ENCODE data around the gene SMCO3. TPM values are rescaled to one million over a fixed set of nuclear protein-coding genes. Genes with fewer than 3 reads are reported as not detected.
A peak's percentile ranks its signal among the peaks of the same experiment; 100 is the strongest.

Gene SMCO3
- total and polyA plus RNA-seq, 2 of the 13 experiments (the other 11 are each of a cell fraction or from before 2014, with no cell fraction given) = 0.29 to 0.42 TPM

DNA sequence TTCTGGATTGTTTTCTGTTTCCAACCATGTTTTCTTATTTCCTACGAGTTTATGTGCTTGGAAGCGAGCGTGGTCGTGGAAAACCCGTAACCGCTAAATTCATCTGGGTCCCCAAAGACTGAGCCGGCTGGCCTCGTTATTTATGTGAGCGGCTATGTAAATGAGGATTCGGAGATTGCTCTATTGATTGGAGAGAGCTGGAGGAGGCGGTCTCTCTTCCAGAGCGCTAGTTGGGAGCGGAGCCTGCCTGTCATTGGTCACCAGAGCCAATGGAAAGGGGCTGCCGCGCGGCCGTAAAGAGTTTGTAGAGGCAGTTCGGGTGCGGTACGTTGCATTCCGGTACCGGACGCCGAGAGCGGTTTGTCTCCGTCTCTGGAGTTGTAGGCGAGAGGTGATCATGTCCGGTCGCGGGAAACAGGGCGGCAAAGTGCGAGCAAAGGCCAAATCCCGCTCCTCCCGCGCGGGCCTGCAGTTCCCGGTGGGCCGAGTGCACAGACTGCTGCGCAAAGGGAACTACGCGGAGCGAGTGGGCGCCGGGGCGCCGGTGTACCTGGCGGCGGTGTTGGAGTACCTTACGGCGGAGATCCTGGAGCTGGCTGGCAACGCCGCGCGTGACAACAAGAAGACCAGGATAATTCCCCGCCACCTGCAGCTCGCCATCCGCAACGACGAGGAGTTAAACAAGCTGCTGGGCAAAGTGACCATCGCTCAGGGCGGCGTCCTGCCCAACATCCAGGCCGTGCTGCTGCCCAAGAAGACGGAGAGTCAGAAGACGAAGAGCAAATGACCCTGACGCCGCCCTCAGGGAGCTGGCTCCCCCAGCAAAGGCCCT lies 39.7 kb downstream of the SMCO3 start (continued):
- TF ChIP-seq ZNF274 (CRISPR knock-in tag; IDR thresholded peaks at IDR 0.05) (no peak), ZNF383 (CRISPR knock-in tag; IDR thresholded peaks at IDR 0.05; ENCODE audit: borderline replicate concordance) (no peak), MYC (CRISPR knock-in tag; IDR thresholded peaks at IDR 0.05; ENCODE audit: borderline replicate concordance) (no peak), SOX5 (CRISPR knock-in tag; IDR thresholded peaks at IDR 0.05; ENCODE audit: borderline replicate concordance) (no peak), HMGXB4 (CRISPR knock-in tag; IDR thresholded peaks at IDR 0.05; ENCODE audit: borderline replicate concordance in 1 of 2, low read depth in 1 of 2) (peak; percentile 27 to 37; a peak in 1 of 4 replicates), ERF (CRISPR knock-in tag; IDR thresholded peaks at IDR 0.05) (no peak), SP2 (CRISPR knock-in tag; IDR thresholded peaks at IDR 0.05) (peak; percentile 92), DRAP1 (CRISPR knock-in tag; IDR thresholded peaks at IDR 0.05) (peak; percentile 83), ATF3 (CRISPR knock-in tag; IDR thresholded peaks at IDR 0.05) (no peak), ZBTB34 (CRISPR knock-in tag; IDR thresholded peaks at IDR 0.05) (no peak), ZNF839 (CRISPR knock-in tag; IDR thresholded peaks at IDR 0.05; ENCODE audit: borderline replicate concordance) (no peak), FOXA1 (IDR thresholded peaks at IDR 0.05) (no peak), FOXA1 (CRISPR knock-in tag; IDR thresholded peaks at IDR 0.05) (no peak), ZNF329 (CRISPR knock-in tag; IDR thresholded peaks at IDR 0.05; ENCODE audit: low read depth) (no peak), ZNF331 (CRISPR knock-in tag; IDR thresholded peaks at IDR 0.05) (no peak), ZMYM2 (CRISPR knock-in tag; IDR thresholded peaks at IDR 0.05) (peak; percentile 81; the same call in 1 of the 2 replicates), HNF4A (CRISPR knock-in tag; IDR thresholded peaks at IDR 0.05) (no peak), ZNF878 (CRISPR knock-in tag; IDR thresholded peaks at IDR 0.05) (peak; percentile 45; the same call in 1 of the 2 replicates), ZNF253 (CRISPR knock-in tag; IDR thresholded peaks at IDR 0.05; ENCODE audit: borderline replicate concordance) (peak; percentile 50; the same call in 1 of the 2 replicates)
- TF ChIP-seq, protein P1, sequence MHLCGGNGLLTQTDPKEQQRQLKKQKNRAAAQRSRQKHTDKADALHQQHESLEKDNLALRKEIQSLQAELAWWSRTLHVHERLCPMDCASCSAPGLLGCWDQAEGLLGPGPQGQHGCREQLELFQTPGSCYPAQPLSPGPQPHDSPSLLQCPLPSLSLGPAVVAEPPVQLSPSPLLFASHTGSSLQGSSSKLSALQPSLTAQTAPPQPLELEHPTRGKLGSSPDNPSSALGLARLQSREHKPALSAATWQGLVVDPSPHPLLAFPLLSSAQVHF (CRISPR knock-in tag; IDR thresholded peaks at IDR 0.05) = no peak
- TF ChIP-seq, protein P2, sequence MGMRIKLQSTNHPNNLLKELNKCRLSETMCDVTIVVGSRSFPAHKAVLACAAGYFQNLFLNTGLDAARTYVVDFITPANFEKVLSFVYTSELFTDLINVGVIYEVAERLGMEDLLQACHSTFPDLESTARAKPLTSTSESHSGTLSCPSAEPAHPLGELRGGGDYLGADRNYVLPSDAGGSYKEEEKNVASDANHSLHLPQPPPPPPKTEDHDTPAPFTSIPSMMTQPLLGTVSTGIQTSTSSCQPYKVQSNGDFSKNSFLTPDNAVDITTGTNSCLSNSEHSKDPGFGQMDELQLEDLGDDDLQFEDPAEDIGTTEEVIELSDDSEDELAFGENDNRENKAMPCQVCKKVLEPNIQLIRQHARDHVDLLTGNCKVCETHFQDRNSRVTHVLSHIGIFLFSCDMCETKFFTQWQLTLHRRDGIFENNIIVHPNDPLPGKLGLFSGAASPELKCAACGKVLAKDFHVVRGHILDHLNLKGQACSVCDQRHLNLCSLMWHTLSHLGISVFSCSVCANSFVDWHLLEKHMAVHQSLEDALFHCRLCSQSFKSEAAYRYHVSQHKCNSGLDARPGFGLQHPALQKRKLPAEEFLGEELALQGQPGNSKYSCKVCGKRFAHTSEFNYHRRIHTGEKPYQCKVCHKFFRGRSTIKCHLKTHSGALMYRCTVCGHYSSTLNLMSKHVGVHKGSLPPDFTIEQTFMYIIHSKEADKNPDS (CRISPR knock-in tag; IDR thresholded peaks at IDR 0.05) = no peak
